GM23338 (cell line): ENCODE measurements around the gene DPYSL3.

ENCODE experiments used
- CTCF ChIP-seq, 2 experiments: fragments of 200-600 bp in 1 of 2; sonication (generic) in 1 of 2; conservative IDR thresholded peaks; 2 replicates each; pipeline versions ENCODE4 v1.5.1 to v1.6.1; 2016 to 2017; ENCODE audit warnings: antibody characterized with exemption in 2 of 2, low read depth in 2 of 2, mild to moderate bottlenecking in 2 of 2, moderate library complexity in 1 of 2
- EZH2 ChIP-seq: fragments of 200-600 bp; sonication (generic); IDR thresholded peaks from one replicate; pipeline ENCODE4 v1.8.0; 2017; ENCODE audit warnings: antibody characterized with exemption, mild to moderate bottlenecking, low read depth; ENCODE audit not compliant: unreplicated experiment
- EZH2phosphoT487 ChIP-seq: fragments of 200-600 bp; sonication (generic); IDR thresholded peaks from one replicate; pipeline ENCODE4 v1.8.1; 2018; ENCODE audit warnings: antibody characterized with exemption; ENCODE audit not compliant: unreplicated experiment
- TF ChIP-seq, protein P1 (sequence below): IDR thresholded peaks from one replicate; pipeline ENCODE4 v1.6.1; 2018; ENCODE audit warnings: antibody characterized with exemption; ENCODE audit not compliant: unreplicated experiment

GRCh38 chr5:147432323-147432722, 77.5 kb downstream of the DPYSL3 start:
- TF ChIP-seq EZH2 (no peak), CTCF (conservative IDR thresholded peaks at IDR 0.05; ENCODE audit: low read depth in 2 of 2) (no peak), EZH2phosphoT487 (no peak)
- TF ChIP-seq, protein P1, sequence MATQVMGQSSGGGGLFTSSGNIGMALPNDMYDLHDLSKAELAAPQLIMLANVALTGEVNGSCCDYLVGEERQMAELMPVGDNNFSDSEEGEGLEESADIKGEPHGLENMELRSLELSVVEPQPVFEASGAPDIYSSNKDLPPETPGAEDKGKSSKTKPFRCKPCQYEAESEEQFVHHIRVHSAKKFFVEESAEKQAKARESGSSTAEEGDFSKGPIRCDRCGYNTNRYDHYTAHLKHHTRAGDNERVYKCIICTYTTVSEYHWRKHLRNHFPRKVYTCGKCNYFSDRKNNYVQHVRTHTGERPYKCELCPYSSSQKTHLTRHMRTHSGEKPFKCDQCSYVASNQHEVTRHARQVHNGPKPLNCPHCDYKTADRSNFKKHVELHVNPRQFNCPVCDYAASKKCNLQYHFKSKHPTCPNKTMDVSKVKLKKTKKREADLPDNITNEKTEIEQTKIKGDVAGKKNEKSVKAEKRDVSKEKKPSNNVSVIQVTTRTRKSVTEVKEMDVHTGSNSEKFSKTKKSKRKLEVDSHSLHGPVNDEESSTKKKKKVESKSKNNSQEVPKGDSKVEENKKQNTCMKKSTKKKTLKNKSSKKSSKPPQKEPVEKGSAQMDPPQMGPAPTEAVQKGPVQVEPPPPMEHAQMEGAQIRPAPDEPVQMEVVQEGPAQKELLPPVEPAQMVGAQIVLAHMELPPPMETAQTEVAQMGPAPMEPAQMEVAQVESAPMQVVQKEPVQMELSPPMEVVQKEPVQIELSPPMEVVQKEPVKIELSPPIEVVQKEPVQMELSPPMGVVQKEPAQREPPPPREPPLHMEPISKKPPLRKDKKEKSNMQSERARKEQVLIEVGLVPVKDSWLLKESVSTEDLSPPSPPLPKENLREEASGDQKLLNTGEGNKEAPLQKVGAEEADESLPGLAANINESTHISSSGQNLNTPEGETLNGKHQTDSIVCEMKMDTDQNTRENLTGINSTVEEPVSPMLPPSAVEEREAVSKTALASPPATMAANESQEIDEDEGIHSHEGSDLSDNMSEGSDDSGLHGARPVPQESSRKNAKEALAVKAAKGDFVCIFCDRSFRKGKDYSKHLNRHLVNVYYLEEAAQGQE, result no peak
